ENCODE measurements around the gene RALB. TPM values are rescaled to one million over a fixed set of nuclear protein-coding genes. Genes with fewer than 3 reads are reported as not detected.

RALB gene
- total RNA-seq, 1 experiment from 2014 or later: 17.1 TPM

DNA sequence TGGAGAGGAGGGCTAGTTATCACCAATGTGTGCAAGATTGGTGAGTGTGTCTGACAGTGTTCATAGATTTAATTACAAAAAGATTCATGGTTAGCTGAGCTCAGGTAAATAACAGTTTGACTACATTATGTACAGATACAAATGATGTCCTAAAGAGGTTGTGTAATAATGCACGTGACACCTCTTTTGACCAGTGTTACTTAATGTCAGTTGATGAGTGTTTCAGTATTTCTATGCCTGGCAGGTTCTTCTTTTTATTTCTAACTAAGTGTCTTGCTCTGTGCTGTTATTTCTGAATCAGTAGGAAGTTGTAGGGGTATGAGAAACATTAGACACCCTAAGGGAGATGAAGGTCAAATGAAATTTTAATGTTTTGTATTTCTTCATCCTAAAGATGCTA, 85.4 kb downstream of the RALB start:
- Mint-ChIP-seq H3K36me3 (no peaks in the 10 kb centered on the region), H3K27me3 (ENCODE audit: low read depth) (peaks cover 50% of the 10 kb centered on the region), H3K27ac (no peak overlapping the region), H3K4me3 (no peak overlapping the region), H3K9me3 (peaks cover 10% of the 10 kb centered on the region), H3K4me1 (peaks cover 20% of the 10 kb centered on the region)
- no peak for DNase-seq (ENCODE audit: low spot score)
- CTCF ChIA-PET: interaction anchor here (0.8 kb wide), 1 partner anchor 55 kb away, joined by 3 read pairs; no protein-coding TSS in a partner anchor
- no peak for ATAC-seq
- POLR2A ChIA-PET: no interaction called here
- TF ChIP-seq ZNF423 (CRISPR knock-in tag; IDR thresholded peaks at IDR 0.05) (no peak), ELF4 (CRISPR knock-in tag; IDR thresholded peaks at IDR 0.05; ENCODE audit: low read depth) (no peak), NR2C2 (CRISPR knock-in tag; IDR thresholded peaks at IDR 0.05) (no peak), KAT7 (CRISPR knock-in tag; IDR thresholded peaks at IDR 0.05; ENCODE audit: borderline replicate concordance) (no peak), CDX4 (CRISPR knock-in tag; IDR thresholded peaks at IDR 0.05; ENCODE audit: borderline replicate concordance) (no peak), IRF1 (CRISPR knock-in tag; IDR thresholded peaks at IDR 0.05) (no peak), ZNF219 (CRISPR knock-in tag; IDR thresholded peaks at IDR 0.05; ENCODE audit: borderline replicate concordance) (no peak), ETV6 (CRISPR knock-in tag; IDR thresholded peaks at IDR 0.05) (no peak), MXD4 (CRISPR knock-in tag; IDR thresholded peaks at IDR 0.05; ENCODE audit: borderline replicate concordance) (no peak), EMX1 (CRISPR knock-in tag; IDR thresholded peaks at IDR 0.05) (no peak), JUN (CRISPR knock-in tag; IDR thresholded peaks at IDR 0.05) (no peak), ZNF281 (CRISPR knock-in tag; IDR thresholded peaks at IDR 0.05) (no peak), E2F1 (CRISPR knock-in tag; IDR thresholded peaks at IDR 0.05) (no peak)
- TF ChIP-seq, protein P1, sequence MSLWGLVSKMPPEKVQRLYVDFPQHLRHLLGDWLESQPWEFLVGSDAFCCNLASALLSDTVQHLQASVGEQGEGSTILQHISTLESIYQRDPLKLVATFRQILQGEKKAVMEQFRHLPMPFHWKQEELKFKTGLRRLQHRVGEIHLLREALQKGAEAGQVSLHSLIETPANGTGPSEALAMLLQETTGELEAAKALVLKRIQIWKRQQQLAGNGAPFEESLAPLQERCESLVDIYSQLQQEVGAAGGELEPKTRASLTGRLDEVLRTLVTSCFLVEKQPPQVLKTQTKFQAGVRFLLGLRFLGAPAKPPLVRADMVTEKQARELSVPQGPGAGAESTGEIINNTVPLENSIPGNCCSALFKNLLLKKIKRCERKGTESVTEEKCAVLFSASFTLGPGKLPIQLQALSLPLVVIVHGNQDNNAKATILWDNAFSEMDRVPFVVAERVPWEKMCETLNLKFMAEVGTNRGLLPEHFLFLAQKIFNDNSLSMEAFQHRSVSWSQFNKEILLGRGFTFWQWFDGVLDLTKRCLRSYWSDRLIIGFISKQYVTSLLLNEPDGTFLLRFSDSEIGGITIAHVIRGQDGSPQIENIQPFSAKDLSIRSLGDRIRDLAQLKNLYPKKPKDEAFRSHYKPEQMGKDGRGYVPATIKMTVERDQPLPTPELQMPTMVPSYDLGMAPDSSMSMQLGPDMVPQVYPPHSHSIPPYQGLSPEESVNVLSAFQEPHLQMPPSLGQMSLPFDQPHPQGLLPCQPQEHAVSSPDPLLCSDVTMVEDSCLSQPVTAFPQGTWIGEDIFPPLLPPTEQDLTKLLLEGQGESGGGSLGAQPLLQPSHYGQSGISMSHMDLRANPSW (CRISPR knock-in tag; conservative IDR thresholded peaks at IDR 0.05; ENCODE audit: low read depth): no peak
- TF ChIP-seq, protein P2, sequence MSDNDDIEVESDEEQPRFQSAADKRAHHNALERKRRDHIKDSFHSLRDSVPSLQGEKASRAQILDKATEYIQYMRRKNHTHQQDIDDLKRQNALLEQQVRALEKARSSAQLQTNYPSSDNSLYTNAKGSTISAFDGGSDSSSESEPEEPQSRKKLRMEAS (CRISPR knock-in tag; IDR thresholded peaks at IDR 0.05): no peak
- TF ChIP-seq, protein P3, sequence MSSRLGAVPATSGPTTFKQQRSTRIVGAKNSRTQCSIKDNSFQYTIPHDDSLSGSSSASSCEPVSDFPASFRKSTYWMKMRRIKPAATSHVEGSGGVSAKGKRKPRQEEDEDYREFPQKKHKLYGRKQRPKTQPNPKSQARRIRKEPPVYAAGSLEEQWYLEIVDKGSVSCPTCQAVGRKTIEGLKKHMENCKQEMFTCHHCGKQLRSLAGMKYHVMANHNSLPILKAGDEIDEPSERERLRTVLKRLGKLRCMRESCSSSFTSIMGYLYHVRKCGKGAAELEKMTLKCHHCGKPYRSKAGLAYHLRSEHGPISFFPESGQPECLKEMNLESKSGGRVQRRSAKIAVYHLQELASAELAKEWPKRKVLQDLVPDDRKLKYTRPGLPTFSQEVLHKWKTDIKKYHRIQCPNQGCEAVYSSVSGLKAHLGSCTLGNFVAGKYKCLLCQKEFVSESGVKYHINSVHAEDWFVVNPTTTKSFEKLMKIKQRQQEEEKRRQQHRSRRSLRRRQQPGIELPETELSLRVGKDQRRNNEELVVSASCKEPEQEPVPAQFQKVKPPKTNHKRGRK (CRISPR knock-in tag; IDR thresholded peaks at IDR 0.05; ENCODE audit: borderline replicate concordance): no peak
- TF ChIP-seq, protein P4, sequence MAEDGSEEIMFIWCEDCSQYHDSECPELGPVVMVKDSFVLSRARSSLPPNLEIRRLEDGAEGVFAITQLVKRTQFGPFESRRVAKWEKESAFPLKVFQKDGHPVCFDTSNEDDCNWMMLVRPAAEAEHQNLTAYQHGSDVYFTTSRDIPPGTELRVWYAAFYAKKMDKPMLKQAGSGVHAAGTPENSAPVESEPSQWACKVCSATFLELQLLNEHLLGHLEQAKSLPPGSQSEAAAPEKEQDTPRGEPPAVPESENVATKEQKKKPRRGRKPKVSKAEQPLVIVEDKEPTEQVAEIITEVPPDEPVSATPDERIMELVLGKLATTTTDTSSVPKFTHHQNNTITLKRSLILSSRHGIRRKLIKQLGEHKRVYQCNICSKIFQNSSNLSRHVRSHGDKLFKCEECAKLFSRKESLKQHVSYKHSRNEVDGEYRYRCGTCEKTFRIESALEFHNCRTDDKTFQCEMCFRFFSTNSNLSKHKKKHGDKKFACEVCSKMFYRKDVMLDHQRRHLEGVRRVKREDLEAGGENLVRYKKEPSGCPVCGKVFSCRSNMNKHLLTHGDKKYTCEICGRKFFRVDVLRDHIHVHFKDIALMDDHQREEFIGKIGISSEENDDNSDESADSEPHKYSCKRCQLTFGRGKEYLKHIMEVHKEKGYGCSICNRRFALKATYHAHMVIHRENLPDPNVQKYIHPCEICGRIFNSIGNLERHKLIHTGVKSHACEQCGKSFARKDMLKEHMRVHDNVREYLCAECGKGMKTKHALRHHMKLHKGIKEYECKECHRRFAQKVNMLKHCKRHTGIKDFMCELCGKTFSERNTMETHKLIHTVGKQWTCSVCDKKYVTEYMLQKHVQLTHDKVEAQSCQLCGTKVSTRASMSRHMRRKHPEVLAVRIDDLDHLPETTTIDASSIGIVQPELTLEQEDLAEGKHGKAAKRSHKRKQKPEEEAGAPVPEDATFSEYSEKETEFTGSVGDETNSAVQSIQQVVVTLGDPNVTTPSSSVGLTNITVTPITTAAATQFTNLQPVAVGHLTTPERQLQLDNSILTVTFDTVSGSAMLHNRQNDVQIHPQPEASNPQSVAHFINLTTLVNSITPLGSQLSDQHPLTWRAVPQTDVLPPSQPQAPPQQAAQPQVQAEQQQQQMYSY (CRISPR knock-in tag; IDR thresholded peaks at IDR 0.05): no peak
- TF ChIP-seq, protein P5, sequence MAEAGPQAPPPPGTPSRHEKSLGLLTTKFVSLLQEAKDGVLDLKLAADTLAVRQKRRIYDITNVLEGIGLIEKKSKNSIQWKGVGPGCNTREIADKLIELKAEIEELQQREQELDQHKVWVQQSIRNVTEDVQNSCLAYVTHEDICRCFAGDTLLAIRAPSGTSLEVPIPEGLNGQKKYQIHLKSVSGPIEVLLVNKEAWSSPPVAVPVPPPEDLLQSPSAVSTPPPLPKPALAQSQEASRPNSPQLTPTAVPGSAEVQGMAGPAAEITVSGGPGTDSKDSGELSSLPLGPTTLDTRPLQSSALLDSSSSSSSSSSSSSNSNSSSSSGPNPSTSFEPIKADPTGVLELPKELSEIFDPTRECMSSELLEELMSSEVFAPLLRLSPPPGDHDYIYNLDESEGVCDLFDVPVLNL (CRISPR knock-in tag; IDR thresholded peaks at IDR 0.05; ENCODE audit: borderline replicate concordance, low read depth): no peak
